ENCODE results near the gene TOMM6.
A peak's percentile ranks its signal among the peaks of the same experiment; 100 is the strongest.

The TOMM6 gene

DNA sequence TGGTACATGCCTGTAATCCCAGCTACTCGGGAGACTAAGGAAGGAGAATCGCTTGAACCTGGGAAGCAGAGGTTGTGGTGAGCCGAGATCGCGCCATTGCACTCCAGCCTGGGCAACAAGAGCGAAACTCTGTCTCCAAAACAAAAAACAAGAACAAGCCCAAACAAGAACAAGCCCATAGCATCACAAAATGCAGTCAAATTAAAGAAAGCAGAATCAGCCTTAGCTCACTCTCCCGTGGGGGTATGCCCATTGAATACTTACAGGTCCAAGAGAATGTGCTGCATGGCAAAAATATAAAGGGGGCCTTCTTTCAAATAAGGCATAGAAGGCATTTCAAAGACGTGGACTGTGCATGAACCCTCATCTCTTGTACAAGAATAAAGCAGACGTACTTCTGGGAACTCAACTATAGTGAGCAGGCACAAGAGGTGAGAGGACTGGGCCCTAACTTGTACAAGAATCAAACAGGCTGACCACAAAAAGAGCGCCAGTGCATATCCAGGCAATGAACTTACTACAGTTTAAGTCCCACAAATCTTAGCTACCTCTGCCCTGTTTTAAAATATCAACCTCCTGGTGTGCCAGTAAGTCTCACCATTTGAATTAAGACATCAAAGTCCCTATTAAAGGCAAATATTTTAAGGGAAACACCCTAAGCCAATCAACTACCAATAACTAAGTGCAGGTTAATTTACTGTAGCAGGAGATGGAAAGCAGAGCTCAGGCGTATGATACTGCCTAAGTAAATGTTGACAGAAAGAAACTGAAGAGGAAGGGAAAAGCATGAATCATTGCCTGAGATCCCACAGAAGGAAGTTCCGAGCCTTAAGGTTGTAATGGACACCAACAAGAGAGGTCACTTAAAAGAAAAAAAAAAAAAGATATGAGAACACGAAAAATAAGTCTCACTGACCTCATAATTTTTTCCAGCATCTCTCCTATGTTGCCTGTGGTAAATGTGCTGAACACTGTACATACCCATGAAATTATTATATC is 37.4 kb downstream of the TOMM6 start:
- no peak for DNase-seq

DNA sequence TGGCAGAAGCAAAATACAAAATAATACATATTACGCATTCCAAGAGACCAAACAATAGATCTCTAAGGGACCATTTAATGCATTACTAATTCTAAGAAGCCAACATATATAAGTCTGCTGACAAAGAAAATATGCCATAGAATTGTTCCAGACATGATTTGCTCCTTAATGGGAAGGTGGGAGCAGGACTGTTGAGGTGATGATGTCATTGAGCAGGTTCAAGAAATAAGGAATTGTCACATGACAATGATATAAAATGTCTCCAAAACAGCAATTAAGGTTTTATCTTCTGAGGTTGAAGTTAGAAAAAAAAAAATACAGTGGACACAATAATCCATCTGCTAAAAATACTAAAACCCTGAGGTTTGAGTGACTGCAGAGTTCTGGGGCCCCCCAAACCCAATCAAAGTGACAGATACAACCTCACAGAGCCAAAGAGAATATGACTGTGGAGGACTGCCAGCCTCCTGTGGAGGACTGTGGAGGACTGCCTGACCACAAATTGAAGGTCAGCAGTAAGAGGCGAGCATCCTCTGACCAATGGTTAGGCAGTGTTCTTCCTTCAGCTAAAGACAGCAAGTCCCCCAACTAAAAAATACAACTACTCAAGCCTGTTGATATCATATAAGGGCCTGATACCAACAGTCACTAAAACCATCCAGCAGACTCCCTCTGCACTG is 39.0 kb downstream of the TOMM6 start:
- DNase-seq = peak; percentile 62

DNA sequence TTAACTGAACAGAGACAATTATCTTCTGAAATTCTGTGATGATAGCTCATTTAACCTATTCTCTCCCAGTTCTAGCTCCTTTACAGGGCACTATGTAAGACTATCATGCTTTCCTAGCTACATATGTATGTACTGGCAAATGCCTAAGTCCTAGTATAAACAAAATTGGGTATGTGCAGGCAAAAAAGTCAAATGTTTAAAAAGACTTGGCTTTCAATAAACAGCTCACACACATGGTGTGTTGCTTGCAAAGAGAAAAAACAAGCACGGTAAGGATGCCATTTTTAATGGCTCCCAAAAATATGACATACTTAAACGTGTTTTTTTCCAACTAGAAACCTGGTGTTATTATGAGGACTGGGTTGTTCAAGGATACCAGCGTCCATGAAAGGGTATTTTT is 44.8 kb downstream of the TOMM6 start:
- DNase-seq = no peak

DNA sequence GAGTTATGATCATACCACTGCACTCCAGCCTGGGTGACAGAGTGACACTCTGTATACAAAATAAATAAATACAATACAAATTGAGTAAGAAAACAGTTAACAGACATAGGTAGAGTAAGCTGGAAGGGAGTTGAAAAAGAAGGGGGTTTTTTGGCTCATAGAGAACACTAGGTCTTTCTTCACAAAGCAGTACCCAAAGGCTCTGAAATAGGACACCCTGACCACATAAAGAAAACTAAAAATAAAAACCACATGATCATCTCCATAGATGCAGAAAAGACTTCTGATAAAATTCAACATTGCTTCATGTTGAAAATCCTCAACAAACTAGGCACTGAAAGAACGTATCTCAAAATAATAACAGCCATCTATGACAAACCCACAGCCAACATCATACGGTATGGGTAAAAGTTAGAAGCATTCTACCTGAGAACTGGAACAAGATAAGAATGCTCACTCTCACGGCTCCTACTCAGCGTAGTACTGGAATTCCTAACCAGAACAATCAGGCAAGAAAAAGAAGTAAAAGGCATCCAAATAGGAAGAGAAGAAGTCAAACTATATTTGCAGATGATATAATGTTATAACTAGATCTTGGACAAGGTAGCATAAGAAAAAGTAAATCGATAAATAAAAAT is 48.6 kb downstream of the TOMM6 start:
- no peak for DNase-seq

- DNase-seq = no peak
Observed at GRCh38 chr6:41836660-41837052, 49.2 kb downstream of the TOMM6 start.

All from left hindlimb (tissue), 1 donor.